Tibial nerve (tissue), 4 donors: ENCODE measurements around the gene NOCT. TPM values are rescaled to one million over a fixed set of nuclear protein-coding genes. Genes with fewer than 3 reads are reported as not detected.
"Not testable (repeated sequence)": the region's sequence is repeated elsewhere in the genome, so short reads cannot be mapped to it uniquely, and the experiment has no call there.

Experiments
- DNase-seq, 2 donors: peaks; one replicate each; pipeline ENCODE4 v3.0.0-alpha.2; 2019; ENCODE audit warnings: low spot score in 2 of 2
- H3K27ac ChIP-seq, 4 donors: fragments of 200-600 bp; sonication (generic) in 3 of 4; one replicate each; pipeline ENCODE4 v1.5.1; 2017 to 2019; ENCODE audit warnings: mild to moderate bottlenecking in 1 of 4
- H3K27me3 ChIP-seq, 2 donors: fragments of 200-600 bp; sonication (generic) in 1 of 2; one replicate each; pipeline versions ENCODE4 v1.5.1 to v1.6.0; 2017 to 2019
- H3K36me3 ChIP-seq, 3 donors: fragments of 200-600 bp; sonication (generic); one replicate each; pipeline ENCODE4 v1.5.1; 2018 to 2019
- H3K4me1 ChIP-seq, 4 donors: fragments of 200-600 bp; sonication (generic) in 3 of 4; one replicate each; pipeline ENCODE4 v1.5.1; 2017 to 2019
- H3K4me3 ChIP-seq, 4 donors: fragments of 200-600 bp; sonication (generic) in 3 of 4; one replicate each; pipeline ENCODE4 v1.5.1; 2017 to 2019; ENCODE audit warnings: mild to moderate bottlenecking in 1 of 4, moderate library complexity in 1 of 4
- H3K9me3 ChIP-seq, 4 donors: fragments of 200-600 bp; sonication (generic) in 3 of 4; one replicate each; pipeline ENCODE4 v1.5.1; 2017 to 2019
- CTCF ChIP-seq, 5 experiments: fragments of 200-600 bp in 3 of 5; fragments of 450-650 bp in 2 of 5; sonication (generic) in 3 of 5; IDR thresholded peaks; one replicate each; pipeline ENCODE4 v1.5.1; 2016 to 2019; ENCODE audit warnings: antibody characterized with exemption in 5 of 5, mild to moderate bottlenecking in 3 of 5, moderate library complexity in 2 of 5
- EP300 ChIP-seq, 2 donors: sonication (generic); formaldehyde crosslinking; IDR thresholded peaks; one replicate each; pipeline ENCODE4 v1.6.1; 2017; ENCODE audit warnings: antibody characterized with exemption in 2 of 2, mild to moderate bottlenecking in 1 of 2
- POLR2A ChIP-seq, 2 donors: fragments of 450-650 bp; IDR thresholded peaks; one replicate each; pipeline ENCODE4 v1.6.1; 2017; ENCODE audit warnings: antibody characterized with exemption in 2 of 2, mild to moderate bottlenecking in 2 of 2, moderate library complexity in 2 of 2
- WGBS, 2 donors: methylation state at CpG; one replicate each; pipeline ENCODE4 v1.1.5; 2018; 5-methylcytosine and 5-hydroxymethylcytosine counted together
- total RNA-seq, 4 donors: library from RNA; depleted of rRNA; stranded (reverse); fragments of >200 nt; gene quantifications; one replicate each; pipeline ENCODE4 v1.1.0, GENCODE V29; 2016

The NOCT gene
- total RNA-seq, 4 donors from 2014 or later, result 1.4 to 5.4 (median 3.4) TPM

- Histone ChIP-seq H3K4me3 (no peak overlapping the region), H3K4me1 (peaks cover 0 to 3% (median 0%) of the 10 kb centered on the region in 4 donors), H3K36me3 (no peaks in the 10 kb centered on the region), H3K27me3 (no peaks in the 10 kb centered on the region), H3K27ac (no peak overlapping the region), H3K9me3 (no peaks in the 10 kb centered on the region)
- no peak for TF ChIP-seq POLR2A (IDR thresholded peaks at IDR 0.05)
- no peak for TF ChIP-seq EP300 (IDR thresholded peaks at IDR 0.05)
- TF ChIP-seq CTCF (IDR thresholded peaks at IDR 0.05), result no peak
- DNase-seq, result no peak
- 91 to 96% methylated on average over 6 of the region's 6 CpGs for WGBS, 2 donors
These were observed 15.9 kb upstream of the NOCT start for GRCh38 chr4:138999666-139000065.

GRCh38 chr4:139000134-139000533 lies 15.4 kb upstream of the NOCT start:
- H3K4me1 ChIP-seq, H3K4me3 ChIP-seq, H3K9me3 ChIP-seq, H3K27me3 ChIP-seq, H3K27ac ChIP-seq, DNase-seq, H3K36me3 ChIP-seq: not testable (repeated sequence)
- 96 to 97% methylated on average over 5 of the region's 5 CpGs for WGBS, 2 donors

- not testable (repeated sequence) for H3K27ac ChIP-seq, H3K27me3 ChIP-seq, H3K4me3 ChIP-seq, H3K4me1 ChIP-seq, H3K36me3 ChIP-seq, DNase-seq, H3K9me3 ChIP-seq
- WGBS, 2 donors, result 84 to 89% methylated on average over 7 of the region's 7 CpGs
These were observed 14.2 kb upstream of the NOCT start for GRCh38 chr4:139001430-139001829.

- WGBS, 2 donors, result 96 to 98% methylated on average over 4 of the region's 4 CpGs
- not testable (repeated sequence) for H3K4me1 ChIP-seq, DNase-seq, H3K9me3 ChIP-seq, H3K27me3 ChIP-seq, H3K36me3 ChIP-seq, H3K27ac ChIP-seq, H3K4me3 ChIP-seq
These were observed 11.9 kb upstream of the NOCT start for GRCh38 chr4:139003668-139004067.

- WGBS, 2 donors, result 93 to 96% methylated on average over 5 of the region's 5 CpGs
These were observed 9.8 kb upstream of the NOCT start for GRCh38 chr4:139005774-139006173.

GRCh38 chr4:139007640-139008039 lies 7.9 kb upstream of the NOCT start:
- Histone ChIP-seq H3K4me3 (no peak overlapping the region), H3K4me1 (peaks cover 0 to 5% (median 0%) of the 10 kb centered on the region in 4 donors), H3K27me3 (no peaks in the 10 kb centered on the region), H3K9me3 (peaks cover 0 to 3% (median 0%) of the 10 kb centered on the region in 4 donors), H3K27ac (no peak overlapping the region), H3K36me3 (no peaks in the 10 kb centered on the region)
- no peak for TF ChIP-seq EP300 (IDR thresholded peaks at IDR 0.05)
- TF ChIP-seq CTCF (IDR thresholded peaks at IDR 0.05), result no peak
- TF ChIP-seq POLR2A (IDR thresholded peaks at IDR 0.05), result no peak
- 89 to 91% methylated on average over 2 of the region's 2 CpGs for WGBS, 2 donors
- no peak for DNase-seq

More at GRCh38 chr4:139005774-139006173, 9.8 kb upstream of the NOCT start:
- Histone ChIP-seq H3K27ac (no peak overlapping the region), H3K4me3 (no peak overlapping the region), H3K27me3 (no peaks in the 10 kb centered on the region), H3K4me1 (peaks cover 0 to 5% (median 0%) of the 10 kb centered on the region in 4 donors), H3K36me3 (no peaks in the 10 kb centered on the region), H3K9me3 (peaks cover 0 to 3% (median 0%) of the 10 kb centered on the region in 4 donors)
- no peak for DNase-seq
- TF ChIP-seq POLR2A (IDR thresholded peaks at IDR 0.05), result no peak
- no peak for TF ChIP-seq EP300 (IDR thresholded peaks at IDR 0.05)
- TF ChIP-seq CTCF (IDR thresholded peaks at IDR 0.05), result no peak

- 90 to 96% methylated on average over 7 of the region's 7 CpGs for WGBS, 2 donors
- H3K4me3 ChIP-seq, DNase-seq, H3K36me3 ChIP-seq, H3K27ac ChIP-seq, H3K9me3 ChIP-seq, H3K27me3 ChIP-seq, H3K4me1 ChIP-seq: not testable (repeated sequence)
These were observed 7.3 kb upstream of the NOCT start for GRCh38 chr4:139008278-139008677.
